22Rv1 (cell line): ENCODE results near the gene DDIT4L.

Experiments used
- H3K27ac ChIP-seq: fragments of 450-650 bp; 2 replicates; pipeline ENCODE4 v1.5.1; 2017
- CTCF ChIP-seq: fragments of 450-650 bp; IDR thresholded peaks from 2 replicates; pipeline ENCODE4 v1.5.1; 2017; ENCODE audit warnings: mild to moderate bottlenecking
- ZFX ChIP-seq: fragments of 450-650 bp; IDR thresholded peaks from 2 replicates; pipeline ENCODE4 v1.6.1; 2017; ENCODE audit warnings: antibody characterized with exemption, borderline replicate concordance

DDIT4L gene

GRCh38 chr4:100175858-100176257 is 14.4 kb downstream of the DDIT4L start:
- no peak overlapping the region for H3K27ac ChIP-seq
- no peak for TF ChIP-seq ZFX
- no peak for TF ChIP-seq CTCF

- TF ChIP-seq CTCF (no peak), ZFX (no peak)
- H3K27ac ChIP-seq = peak overlapping the region; percentile 18; the same call in 1 of the 2 replicates
Observed at GRCh38 chr4:100174985-100175383, 15.3 kb downstream of the DDIT4L start.

GRCh38 chr4:100170986-100171385 is 19.3 kb downstream of the DDIT4L start:
- TF ChIP-seq ZFX (no peak), CTCF (no peak)
- H3K27ac ChIP-seq = no peak overlapping the region

GRCh38 chr4:100169491-100170485 is 20.5 kb downstream of the DDIT4L start:
- TF ChIP-seq CTCF = no peak
- no peak for TF ChIP-seq ZFX

GRCh38 chr4:100168521-100168920 is 21.7 kb downstream of the DDIT4L start:
- TF ChIP-seq CTCF (no peak), ZFX (no peak)
- no peak overlapping the region for H3K27ac ChIP-seq

More at GRCh38 chr4:100169491-100170485, 20.5 kb downstream of the DDIT4L start:
- H3K27ac ChIP-seq = no peak overlapping the region

GRCh38 chr4:100166297-100167039 is 23.8 kb downstream of the DDIT4L start:
- TF ChIP-seq ZFX (no peak), CTCF (no peak)
- H3K27ac ChIP-seq = no peak overlapping the region

- no peak for TF ChIP-seq CTCF
- no peak for TF ChIP-seq ZFX
- no peak overlapping the region for H3K27ac ChIP-seq
Observed at GRCh38 chr4:100165809-100166208, 24.5 kb downstream of the DDIT4L start.
